GM13977 (cell line): Measurements from ENCODE around the gene B3GNT7.

ENCODE experiments used
- DNase-seq: peaks from one replicate; pipeline ENCODE4 v3.0.0; 2012; ENCODE audit warnings: low spot score
- CTCF ChIP-seq: IDR thresholded peaks from 2 replicates; pipeline ENCODE4 v1.5.1; 2012; ENCODE audit warnings: mild to moderate bottlenecking, control low read depth; ENCODE audit not compliant: insufficient read depth; ENCODE audit errors: extremely low read depth, missing control alignments
- in situ Hi-C: fragments of 300-500 bp; cut with MboI; formaldehyde crosslinking; loops from one replicate; pipeline ENCODE4 v1.12.0; 2022; ENCODE audit warnings: low sequenced_read_pairs, low pct_unique_long_range_greater_than_20kb, mixed read lengths, inconsistent platforms; ENCODE audit not compliant: unreplicated experiment

B3GNT7 gene

DNA sequence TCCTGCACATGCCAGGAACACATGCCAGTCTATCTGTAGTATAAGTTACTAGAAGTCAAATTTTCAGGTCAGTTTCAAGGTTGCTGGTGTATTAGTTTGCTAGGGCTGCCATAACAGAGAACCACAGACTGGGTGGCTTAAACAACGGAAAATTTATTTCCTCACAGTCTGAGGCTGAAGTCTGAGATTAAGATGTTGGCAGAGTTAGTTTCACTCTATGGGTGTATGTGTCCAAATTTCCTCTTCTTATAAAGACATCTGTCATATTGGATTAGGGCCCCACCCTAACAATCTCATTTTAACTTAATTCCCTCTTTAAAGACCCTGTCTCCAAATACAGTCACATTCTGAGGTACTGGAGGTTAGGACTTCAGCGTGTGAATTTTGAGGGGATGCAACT lies 26.5 kb downstream of the B3GNT7 start:
- no peak for TF ChIP-seq CTCF
- in situ Hi-C loops, result no loop called here
- DNase-seq, result no peak

DNA sequence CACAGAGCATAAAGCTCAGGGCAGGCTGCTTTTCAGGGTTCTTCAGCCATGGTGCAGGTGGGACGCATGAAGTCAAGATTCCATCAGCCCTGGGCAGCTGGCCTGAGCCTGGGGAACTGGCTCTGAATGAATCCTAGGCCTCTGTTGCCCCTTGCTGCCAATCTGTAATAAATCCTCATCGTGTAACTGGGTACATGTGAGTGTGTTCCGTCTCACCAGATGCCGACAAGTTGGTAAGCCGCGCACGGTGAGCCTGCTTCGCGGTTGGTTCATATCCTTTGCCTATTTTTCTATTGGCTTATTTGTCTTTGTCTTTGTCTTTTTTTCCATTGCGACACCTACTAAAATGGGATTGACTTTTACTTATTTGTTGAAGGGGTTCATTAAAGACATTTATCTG lies 27.7 kb downstream of the B3GNT7 start:
- in situ Hi-C loops, result no loop called here

DNA sequence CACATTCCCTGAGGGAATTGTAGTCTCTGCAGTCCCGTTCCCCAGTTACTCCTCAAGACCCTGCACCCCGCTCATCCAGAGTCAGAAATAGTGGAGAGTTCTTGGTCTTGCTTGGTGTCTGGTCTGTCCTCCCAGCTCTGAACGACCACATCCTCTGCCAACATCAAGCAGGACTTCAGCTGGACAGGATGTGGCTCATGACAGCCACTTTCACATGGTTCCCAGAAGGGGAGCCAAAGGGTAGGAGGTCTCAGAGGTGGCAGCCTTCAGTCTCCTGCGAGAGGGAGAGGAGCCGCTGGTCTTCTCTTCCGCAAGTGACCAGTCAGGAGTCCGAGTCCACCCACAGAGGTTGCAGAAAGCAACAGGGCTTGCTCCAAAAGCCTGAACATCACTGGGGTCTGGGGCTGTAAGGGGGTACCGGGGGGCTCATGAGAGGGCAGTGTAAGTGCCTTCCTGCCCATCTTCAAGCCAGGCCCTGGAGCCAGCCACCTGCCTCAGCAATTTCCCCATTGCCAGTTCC lies 29.8 kb downstream of the B3GNT7 start:
- DNase-seq, result no peak
- in situ Hi-C loops, result no loop called here
- no peak for TF ChIP-seq CTCF

More for the DNA sequence above, 27.7 kb downstream of the B3GNT7 start:
- no peak for DNase-seq
- no peak for TF ChIP-seq CTCF

DNA sequence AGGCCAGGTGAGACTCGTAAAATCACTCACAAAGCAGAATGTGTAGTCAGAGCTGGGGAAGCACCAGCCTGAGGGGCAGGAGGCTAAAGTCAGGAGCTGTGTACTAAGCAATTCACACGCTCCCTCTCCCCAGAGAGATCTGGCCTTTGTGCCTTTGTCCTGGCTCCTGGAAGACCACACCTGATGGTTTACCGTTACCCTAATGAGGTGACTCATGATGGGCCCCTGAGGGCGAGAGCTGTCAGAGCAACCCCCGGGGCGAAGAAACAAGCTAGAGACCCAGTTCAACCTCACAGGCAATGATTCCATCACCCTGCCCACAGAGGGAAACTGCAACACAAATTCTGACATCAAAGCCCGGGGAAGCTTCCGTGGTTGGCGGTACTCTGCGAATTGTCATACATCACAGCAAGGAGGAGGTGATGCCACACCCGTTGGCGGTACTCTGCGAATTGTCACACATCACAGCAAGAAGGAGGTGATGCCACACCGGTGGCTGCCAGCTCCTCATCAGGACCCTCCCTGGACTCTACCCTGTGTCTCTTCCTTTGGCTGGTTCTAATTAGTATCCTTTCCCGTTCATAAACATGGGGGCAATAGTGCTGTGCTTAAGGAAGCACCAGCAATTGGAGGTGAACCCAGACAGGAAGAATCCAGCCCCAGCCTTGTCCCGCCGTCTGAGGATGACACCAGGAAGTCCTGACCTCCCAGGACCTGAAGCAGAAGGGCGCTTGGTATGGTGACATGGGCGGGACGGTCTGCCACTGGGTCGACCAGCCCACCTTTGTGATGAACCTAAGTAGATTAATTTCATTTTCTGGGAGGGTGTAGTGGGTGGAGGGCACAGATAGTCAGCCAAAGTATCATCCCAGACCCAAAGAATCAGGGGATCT lies 30.5 kb downstream of the B3GNT7 start:
- DNase-seq, result no peak
- in situ Hi-C loops, result no loop called here
- no peak for TF ChIP-seq CTCF

- TF ChIP-seq CTCF, result no peak
- in situ Hi-C loops, result no loop called here
- DNase-seq, result no peak
Measured at GRCh38 chr2:231427116-231427515, 31.6 kb downstream of the B3GNT7 start.

DNA sequence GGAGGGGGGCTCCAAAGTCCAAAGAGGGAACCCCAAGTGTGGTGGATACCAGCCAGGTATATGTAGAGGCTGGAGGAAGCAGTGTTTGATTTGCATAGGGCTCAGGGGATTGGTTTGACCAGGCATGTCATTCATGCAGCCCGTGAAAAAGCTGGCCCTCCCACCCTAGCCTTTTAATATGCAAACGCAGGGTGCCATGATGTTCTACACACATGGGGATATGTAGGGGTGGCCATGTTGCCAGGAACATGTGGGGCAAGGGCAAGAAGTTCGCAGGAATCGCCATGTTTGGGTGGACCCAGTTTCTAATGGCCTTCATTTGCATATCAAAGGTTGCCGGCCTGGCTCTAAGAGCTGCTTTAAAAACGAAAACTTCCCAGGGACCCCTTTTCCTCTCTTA lies 33.6 kb downstream of the B3GNT7 start:
- in situ Hi-C loops, result no loop called here
- DNase-seq, result no peak
- TF ChIP-seq CTCF, result no peak
